GM12878 (cell line): ENCODE measurements around the gene METTL27. TPM values are rescaled to one million over a fixed set of nuclear protein-coding genes. Genes with fewer than 3 reads are reported as not detected.
"Not testable (repeated sequence)": the region's sequence is repeated elsewhere in the genome, so short reads cannot be mapped to it uniquely, and the experiment has no call there.

Experiments
- ATAC-seq: fragments of 200-7000 bp; cut with Tn5 transposase; 3 replicates; pipeline ENCODE4 v1.9.1; 2020; ENCODE audit warnings: mild to moderate bottlenecking, moderate library complexity
- BruUV-seq: library from RNA; stranded (reverse); fragments of 400-500 nt; replicated peaks from 2 replicates; lab custom pipeline; 2021; lab: Mats Ljungman, UMichigan
- CTCF ChIA-PET: fragments of 300-600 bp; sonication (Branson Sonifier 250); formaldehyde crosslinking; extraction: SDS; loops from one replicate; lab custom pipeline; 2021; ENCODE audit warnings: inconsistent platforms; lab: Yijun Ruan, JAX
- POLR2A ChIA-PET: fragments of 350-600 bp; formaldehyde crosslinking; extraction: SDS; loops from one replicate; lab custom pipeline; 2021; ENCODE audit warnings: inconsistent platforms; lab: Charles Lee
- RAD21 ChIA-PET: fragments of 300-600 bp; sonication (Branson Sonifier 250); formaldehyde crosslinking; loops from one replicate; lab custom pipeline; 2023; ENCODE audit warnings: antibody characterized with exemption; ENCODE audit not compliant: unreplicated experiment; lab: Charles Lee
- SMC1A ChIA-PET: fragments of 300-600 bp; sonication (Branson Sonifier 250); formaldehyde crosslinking; loops from one replicate; lab custom pipeline; 2023; ENCODE audit not compliant: unreplicated experiment, uncharacterized antibody; lab: Charles Lee
- DNase-seq: peaks from one replicate; pipeline ENCODE4 v3.0.0-alpha.2; 2011; ENCODE audit warnings: low read depth, low spot score
- FAIRE-seq: peaks from 3 replicates; lab custom pipeline; 2011; peaks lifted over from hg19 to GRCh38; lab: Jason Lieb, UNC
- H2AFZ ChIP-seq: 2 replicates; pipeline ENCODE4 v1.6.0; 2011; ENCODE audit warnings: low read depth, low read length, control low read depth; ENCODE audit not compliant: control insufficient read depth
- H3K27ac ChIP-seq: 2 replicates; pipeline ENCODE4 v1.5.1; 2011; ENCODE audit warnings: control low read depth; ENCODE audit not compliant: control insufficient read depth, insufficient read depth
- H3K27me3 ChIP-seq, 2 experiments: replicated peaks in 1 of 2; 2 replicates each; pipeline versions ENCODE4 v1.6.0 to v1.6.1; 2011; ENCODE audit warnings: low read length in 1 of 2; ENCODE audit not compliant: control insufficient read depth in 2 of 2, insufficient read depth in 2 of 2
- H3K36me3 ChIP-seq, 2 experiments: 2 replicates each; pipeline ENCODE4 v1.5.1; 2011; ENCODE audit warnings: low read length in 1 of 2; ENCODE audit not compliant: control insufficient read depth in 2 of 2, insufficient read depth in 2 of 2
- H3K4me1 ChIP-seq: 2 replicates; pipeline ENCODE4 v1.6.1; 2011; ENCODE audit warnings: mild to moderate bottlenecking, low read length, moderate library complexity, mixed read lengths; ENCODE audit not compliant: control insufficient read depth, insufficient read depth
- H3K4me2 ChIP-seq: 2 replicates; pipeline ENCODE4 v1.6.0; 2011; ENCODE audit warnings: control low read depth; ENCODE audit not compliant: control insufficient read depth, insufficient read depth
- H3K4me3 ChIP-seq: fragments of 200-600 bp; sonication (generic); 2 replicates; pipeline ENCODE4 v1.5.1; 2016
- H3K79me2 ChIP-seq: 2 replicates; pipeline ENCODE4 v1.6.0; 2011; ENCODE audit warnings: low read length; ENCODE audit not compliant: control insufficient read depth, insufficient read depth
- H3K9ac ChIP-seq: 2 replicates; pipeline ENCODE4 v1.8.0; 2011; ENCODE audit warnings: low read length, control low read depth, mixed read lengths; ENCODE audit not compliant: control insufficient read depth, insufficient read depth
- H3K9me3 ChIP-seq: replicated peaks from 3 replicates; pipeline ENCODE4 v1.5.1; 2011; ENCODE audit warnings: mild to moderate bottlenecking, low read length; ENCODE audit not compliant: control insufficient read depth, insufficient read depth
- H4K20me1 ChIP-seq: 2 replicates; pipeline ENCODE4 v1.6.0; 2011; ENCODE audit not compliant: control insufficient read depth, insufficient read depth
- IRF3 ChIP-seq: fragments of 450-650 bp; IDR thresholded peaks from 2 replicates; pipeline ENCODE4 v1.6.1; 2014; ENCODE audit warnings: mild to moderate bottlenecking
- MTA2 ChIP-seq: fragments of 450-650 bp; IDR thresholded peaks from 2 replicates; pipeline ENCODE4 v1.6.1; 2016; ENCODE audit warnings: low read depth, mild to moderate bottlenecking, moderate library complexity
- MYC ChIP-seq: IDR thresholded peaks from 2 replicates; pipeline ENCODE4 v1.6.1; 2011; ENCODE audit warnings: mild to moderate bottlenecking, low read length, moderate library complexity, inconsistent platforms; ENCODE audit not compliant: insufficient read depth, insufficient replicate concordance, insufficient read length, severe bottlenecking
- NR2F1 ChIP-seq: fragments of 450-650 bp; conservative IDR thresholded peaks from 2 replicates; pipeline ENCODE4 v1.6.1; 2017; ENCODE audit warnings: mild to moderate bottlenecking
- REST ChIP-seq: IDR thresholded peaks from 2 replicates; pipeline ENCODE4 v1.6.1; 2012; ENCODE audit warnings: mild to moderate bottlenecking, low read depth, low read length
- SP1 ChIP-seq: IDR thresholded peaks from one replicate; pipeline ENCODE4 v1.6.1; 2011; ENCODE audit warnings: low read depth, low read length
- WGBS: methylation state at CpG from one replicate; pipeline ENCODE4 v1.1.6; 2016; ENCODE audit warnings: low lambda C conversion rate; ENCODE audit not compliant: insufficient replicate concordance, insufficient coverage; ENCODE audit errors: missing lambda C conversion rate; 5-methylcytosine and 5-hydroxymethylcytosine counted together
- in situ Hi-C: fragments of 300-500 bp; cut with MboI; formaldehyde crosslinking; loops from 9 replicates; pipeline ENCODE4 v1.14.3; 2018; ENCODE audit warnings: mixed read lengths
- intact Hi-C: fragments of 100-400 bp; cut with micrococcal nuclease; formaldehyde crosslinking; loops from one replicate; pipeline ENCODE4 v1.14.2; 2022; ENCODE audit not compliant: unreplicated experiment
- polyA plus RNA-seq, 11 experiments: library from polyadenylated mRNA; depleted of rRNA in 4 of 11; unstranded in 6 of 11; stranded (reverse) in 5 of 11; fragments of >200 nt; fragmentation: Nextera tagmentation in 4 of 11; fragmentation: Illumina TruSeq in 1 of 11; extraction: Ambion mirVana in 4 of 11; extraction: Trizol in 1 of 11; gene quantifications; 1 replicate in 1 of 11; 2 replicates in 10 of 11; pipeline versions ENCODE4 v1.2.1 to v1.2.3, GENCODE V29; 2011 to 2016; ENCODE audit warnings: inconsistent platforms in 2 of 11, missing spikeins in 2 of 11, low read depth in 1 of 11
- total RNA-seq, 4 experiments: library from RNA; depleted of rRNA in 3 of 4; stranded (reverse); fragments of >200 nt in 3 of 4; fragmentation: Illumina TruSeq in 1 of 4; extraction: Trizol in 1 of 4; gene quantifications; 2 replicates each; pipeline versions ENCODE4 v1.2.1 to v1.2.3, GENCODE V29; 2013 to 2021
- TF ChIP-seq, protein P1 (sequence below): fragments of 450-650 bp; IDR thresholded peaks from 2 replicates; pipeline ENCODE4 v1.6.1; 2018; ENCODE audit warnings: mild to moderate bottlenecking, low read depth, moderate library complexity; ENCODE audit not compliant: partially characterized antibody

The METTL27 gene
- total and polyA plus RNA-seq, 10 of the 15 experiments (the other 5 are each of a cell fraction or from before 2014, with no cell fraction given) = 0.10 to 3.4 (median 0.68) TPM

GRCh38 chr7:73789051-73789450, 53.3 kb downstream of the METTL27 start:
- H3K36me3 ChIP-seq = no peaks in the 10 kb centered on the region
- DNase-seq (no peak), FAIRE-seq (no peak), ATAC-seq (no peak)
- H3K27me3 ChIP-seq = no peaks in the 10 kb centered on the region
- ChIA-PET SMC1A (no interaction called here), RAD21 (no interaction called here), CTCF (no interaction called here), POLR2A (no interaction called here)
- in situ Hi-C loops (no loop called here), intact Hi-C loops (no loop called here)
- H3K9ac ChIP-seq = no peak overlapping the region
- no peaks in the 10 kb centered on the region for H3K9me3 ChIP-seq
- H3K79me2 ChIP-seq = no peaks in the 10 kb centered on the region
- H3K27ac ChIP-seq = no peak overlapping the region
- BruUV-seq = no TSS peak
- H4K20me1 ChIP-seq = no peaks in the 10 kb centered on the region
- no peak overlapping the region for H3K4me3 ChIP-seq
- H2AFZ ChIP-seq = no peak overlapping the region
- WGBS = 53% methylated on average over 4 of the region's 4 CpGs
- no peak overlapping the region for H3K4me2 ChIP-seq
- TF ChIP-seq, protein P1, sequence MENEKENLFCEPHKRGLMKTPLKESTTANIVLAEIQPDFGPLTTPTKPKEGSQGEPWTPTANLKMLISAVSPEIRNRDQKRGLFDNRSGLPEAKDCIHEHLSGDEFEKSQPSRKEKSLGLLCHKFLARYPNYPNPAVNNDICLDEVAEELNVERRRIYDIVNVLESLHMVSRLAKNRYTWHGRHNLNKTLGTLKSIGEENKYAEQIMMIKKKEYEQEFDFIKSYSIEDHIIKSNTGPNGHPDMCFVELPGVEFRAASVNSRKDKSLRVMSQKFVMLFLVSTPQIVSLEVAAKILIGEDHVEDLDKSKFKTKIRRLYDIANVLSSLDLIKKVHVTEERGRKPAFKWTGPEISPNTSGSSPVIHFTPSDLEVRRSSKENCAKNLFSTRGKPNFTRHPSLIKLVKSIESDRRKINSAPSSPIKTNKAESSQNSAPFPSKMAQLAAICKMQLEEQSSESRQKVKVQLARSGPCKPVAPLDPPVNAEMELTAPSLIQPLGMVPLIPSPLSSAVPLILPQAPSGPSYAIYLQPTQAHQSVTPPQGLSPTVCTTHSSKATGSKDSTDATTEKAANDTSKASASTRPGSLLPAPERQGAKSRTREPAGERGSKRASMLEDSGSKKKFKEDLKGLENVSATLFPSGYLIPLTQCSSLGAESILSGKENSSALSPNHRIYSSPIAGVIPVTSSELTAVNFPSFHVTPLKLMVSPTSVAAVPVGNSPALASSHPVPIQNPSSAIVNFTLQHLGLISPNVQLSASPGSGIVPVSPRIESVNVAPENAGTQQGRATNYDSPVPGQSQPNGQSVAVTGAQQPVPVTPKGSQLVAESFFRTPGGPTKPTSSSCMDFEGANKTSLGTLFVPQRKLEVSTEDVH = no peak
- TF ChIP-seq REST (no peak), IRF3 (no peak), NR2F1 (no peak), MYC (no peak), MTA2 (no peak), SP1 (no peak)
- H3K4me1 ChIP-seq = no peaks in the 10 kb centered on the region

DNA sequence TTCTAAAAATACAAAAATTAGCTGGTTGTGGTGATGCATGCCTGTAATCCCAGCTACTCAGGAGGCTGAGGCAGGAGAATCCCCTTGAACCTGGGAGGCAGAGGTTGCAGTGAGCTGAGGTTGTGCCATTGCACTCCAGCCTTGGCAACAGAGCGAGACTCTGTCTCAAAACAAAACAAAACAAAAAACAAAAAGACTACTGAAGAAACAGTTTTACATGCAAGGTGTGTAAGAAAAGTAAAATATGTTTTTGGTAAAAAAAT, 54.6 kb downstream of the METTL27 start:
- RAD21 ChIA-PET, DNase-seq, H3K4me3 ChIP-seq, H4K20me1 ChIP-seq, H3K27ac ChIP-seq, SMC1A ChIA-PET, H3K27me3 ChIP-seq, POLR2A ChIA-PET, H2AFZ ChIP-seq, H3K4me1 ChIP-seq, H3K9ac ChIP-seq, FAIRE-seq, H3K79me2 ChIP-seq, H3K4me2 ChIP-seq, intact Hi-C loops, H3K9me3 ChIP-seq, BruUV-seq, ATAC-seq, H3K36me3 ChIP-seq, in situ Hi-C loops: not testable (repeated sequence)
- WGBS = 0% methylated on average over 1 of the region's 1 CpG
- CTCF ChIA-PET = interaction anchor here (0.6 kb wide), 1 partner anchor 20 kb away, joined by 3 read pairs; no protein-coding TSS in a partner anchor
